HEK293 (cell line): ENCODE measurements around the gene RFLNA.

Source experiments
- CTCF ChIP-seq: fragments of 450-650 bp; formaldehyde crosslinking; IDR thresholded peaks from 2 replicates; pipeline ENCODE4 v1.5.1; 2016; ENCODE audit warnings: missing biosample characterization, missing genetic modification characterization
- GLI2 ChIP-seq: fragments of 450-650 bp; formaldehyde crosslinking; IDR thresholded peaks from 2 replicates; pipeline ENCODE4; 2017; ENCODE audit warnings: missing biosample characterization, missing genetic modification characterization, low read depth, borderline replicate concordance
- IKZF3 ChIP-seq: fragments of 450-650 bp; IDR thresholded peaks from 2 replicates; pipeline ENCODE4 v1.5.0; 2018; ENCODE audit warnings: missing biosample characterization, mild to moderate bottlenecking, missing genetic modification characterization, moderate library complexity
- KLF1 ChIP-seq: fragments of 450-650 bp; formaldehyde crosslinking; IDR thresholded peaks from 2 replicates; pipeline ENCODE4 v1.5.1; 2016; ENCODE audit warnings: missing biosample characterization, missing genetic modification characterization
- KLF9 ChIP-seq: fragments of 450-650 bp; formaldehyde crosslinking; IDR thresholded peaks from 2 replicates; pipeline ENCODE4 v1.5.1; 2016; ENCODE audit warnings: missing biosample characterization, missing genetic modification characterization, low read depth
- ZBTB21 ChIP-seq: fragments of 450-650 bp; formaldehyde crosslinking; IDR thresholded peaks from 2 replicates; pipeline ENCODE4 v1.5.1; 2017; ENCODE audit warnings: missing biosample characterization, missing genetic modification characterization
- ZFP41 ChIP-seq: fragments of 450-650 bp; formaldehyde crosslinking; IDR thresholded peaks from 2 replicates; pipeline ENCODE4 v1.5.1; 2016; ENCODE audit warnings: missing biosample characterization, missing genetic modification characterization, borderline replicate concordance
- ZNF112 ChIP-seq: fragments of 450-650 bp; formaldehyde crosslinking; IDR thresholded peaks from 2 replicates; pipeline ENCODE4 v1.5.0; 2017; ENCODE audit warnings: missing biosample characterization, missing genetic modification characterization
- ZNF280D ChIP-seq: fragments of 450-650 bp; formaldehyde crosslinking; IDR thresholded peaks from 2 replicates; pipeline ENCODE4 v1.5.1; 2016; ENCODE audit warnings: missing biosample characterization, missing genetic modification characterization
- ZNF350 ChIP-seq: fragments of 450-650 bp; formaldehyde crosslinking; IDR thresholded peaks from 2 replicates; pipeline ENCODE4 v1.5.0; 2017; ENCODE audit warnings: missing biosample characterization, mild to moderate bottlenecking, missing genetic modification characterization
- ZNF501 ChIP-seq: fragments of 450-650 bp; formaldehyde crosslinking; IDR thresholded peaks from 2 replicates; pipeline ENCODE4 v1.5.1; 2016; ENCODE audit warnings: missing biosample characterization, missing genetic modification characterization
- ZNF549 ChIP-seq: fragments of 450-650 bp; IDR thresholded peaks from 2 replicates; pipeline ENCODE4 v1.5.1; 2018; ENCODE audit warnings: missing biosample characterization, missing genetic modification characterization, mild to moderate bottlenecking, inconsistent platforms, moderate library complexity
- ZSCAN4 ChIP-seq: fragments of 450-650 bp; formaldehyde crosslinking; IDR thresholded peaks from 2 replicates; pipeline ENCODE4 v1.5.1; 2017; ENCODE audit warnings: missing biosample characterization, missing genetic modification characterization
- TF ChIP-seq, protein P1 (sequence below): fragments of 450-650 bp; formaldehyde crosslinking; IDR thresholded peaks from 2 replicates; pipeline ENCODE4 v1.5.1; 2016; ENCODE audit warnings: missing biosample characterization, missing genetic modification characterization

DNA sequence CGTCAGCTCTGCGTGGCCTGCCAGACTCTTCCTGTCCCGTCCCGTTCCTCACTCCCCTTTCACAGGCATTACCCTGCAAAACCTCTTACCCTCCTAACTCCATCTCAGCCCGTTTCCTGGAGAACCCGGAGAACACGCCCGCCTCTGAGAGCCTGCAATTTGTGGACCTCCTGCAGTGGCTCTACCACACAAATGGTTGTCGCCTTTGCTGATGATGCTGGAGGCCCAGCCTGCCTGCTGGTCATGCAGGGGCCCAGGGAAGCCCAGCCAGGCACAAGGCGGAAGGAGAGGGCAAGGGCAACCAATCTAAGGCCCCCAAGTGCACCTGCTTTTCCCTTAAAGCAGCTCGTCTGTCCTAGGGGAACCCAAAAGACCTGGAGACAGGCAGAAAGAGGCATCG, 22.5 kb downstream of the RFLNA start:
- TF ChIP-seq KLF9 (tag by site-specific recombination) = no peak
- TF ChIP-seq ZFP41 (tag by site-specific recombination) = no peak
- no peak for TF ChIP-seq KLF1 (tag by site-specific recombination)
- TF ChIP-seq ZSCAN4 = no peak
- no peak for TF ChIP-seq CTCF (tag by site-specific recombination)
- no peak for TF ChIP-seq ZNF549 (tag by site-specific recombination)
- no peak for TF ChIP-seq ZNF280D (tag by site-specific recombination)
- no peak for TF ChIP-seq GLI2 (tag by site-specific recombination)
- no peak for TF ChIP-seq IKZF3 (tag by site-specific recombination)
- TF ChIP-seq, protein P1, sequence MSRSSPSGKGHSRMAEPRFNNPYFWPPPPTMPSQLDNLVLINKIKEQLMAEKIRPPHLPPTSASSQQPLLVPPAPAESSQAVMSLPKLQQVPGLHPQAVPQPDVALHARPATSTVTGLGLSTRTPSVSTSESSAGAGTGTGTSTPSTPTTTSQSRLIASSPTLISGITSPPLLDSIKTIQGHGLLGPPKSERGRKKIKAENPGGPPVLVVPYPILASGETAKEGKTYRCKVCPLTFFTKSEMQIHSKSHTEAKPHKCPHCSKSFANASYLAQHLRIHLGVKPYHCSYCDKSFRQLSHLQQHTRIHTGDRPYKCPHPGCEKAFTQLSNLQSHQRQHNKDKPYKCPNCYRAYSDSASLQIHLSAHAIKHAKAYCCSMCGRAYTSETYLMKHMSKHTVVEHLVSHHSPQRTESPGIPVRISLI (tag by site-specific recombination) = no peak
- no peak for TF ChIP-seq ZNF350 (tag by site-specific recombination)
- no peak for TF ChIP-seq ZBTB21 (tag by site-specific recombination)
- no peak for TF ChIP-seq ZNF501 (tag by site-specific recombination)
- no peak for TF ChIP-seq ZNF112 (tag by site-specific recombination)
